ENCODE data around the gene GTF2H2C. TPM values are rescaled to one million over a fixed set of nuclear protein-coding genes. Genes with fewer than 3 reads are reported as not detected.
"Not testable (repeated sequence)": the region's sequence is repeated elsewhere in the genome, so short reads cannot be mapped to it uniquely, and the experiment has no call there.

GTF2H2C gene
- total RNA-seq (2021) (58.9 and 59.0 TPM in 2 replicates), Bru-seq, nascent RNA (percentile 63 among the genes with signal in this experiment), BruChase-seq, experiment 1, labeled RNA remaining after a 2-hour chase (percentile 70 among the genes with signal in this experiment), BruChase-seq, experiment 2, labeled RNA remaining after a 6-hour chase (percentile 74 among the genes with signal in this experiment)
- long read RNA-seq, transcript GTF2H2C-201 (17 exons, 1,803 nt): minor isoform, 8 of 43 reads
- long read RNA-seq, transcript GTF2H2C-210 (16 exons, 2,952 nt): major isoform, 9 of 43 reads
- long read RNA-seq, partial matches to known transcripts: 1 of 43 reads
- long read RNA-seq, other reads (novel, unspliced or antisense): 24 of 43 reads

GRCh38 chr5:69559908-69560330 lies at the start of gene GTF2H2C:
Gene GTF2H2C, plus strand, starts transcription at chr5:69560191. Its CDS starts 4,942 bp downstream, at chr5:69565133.
- peak; percentile 78 for DNase-seq (ENCODE audit: low spot score)
- TF ChIP-seq, protein P1, sequence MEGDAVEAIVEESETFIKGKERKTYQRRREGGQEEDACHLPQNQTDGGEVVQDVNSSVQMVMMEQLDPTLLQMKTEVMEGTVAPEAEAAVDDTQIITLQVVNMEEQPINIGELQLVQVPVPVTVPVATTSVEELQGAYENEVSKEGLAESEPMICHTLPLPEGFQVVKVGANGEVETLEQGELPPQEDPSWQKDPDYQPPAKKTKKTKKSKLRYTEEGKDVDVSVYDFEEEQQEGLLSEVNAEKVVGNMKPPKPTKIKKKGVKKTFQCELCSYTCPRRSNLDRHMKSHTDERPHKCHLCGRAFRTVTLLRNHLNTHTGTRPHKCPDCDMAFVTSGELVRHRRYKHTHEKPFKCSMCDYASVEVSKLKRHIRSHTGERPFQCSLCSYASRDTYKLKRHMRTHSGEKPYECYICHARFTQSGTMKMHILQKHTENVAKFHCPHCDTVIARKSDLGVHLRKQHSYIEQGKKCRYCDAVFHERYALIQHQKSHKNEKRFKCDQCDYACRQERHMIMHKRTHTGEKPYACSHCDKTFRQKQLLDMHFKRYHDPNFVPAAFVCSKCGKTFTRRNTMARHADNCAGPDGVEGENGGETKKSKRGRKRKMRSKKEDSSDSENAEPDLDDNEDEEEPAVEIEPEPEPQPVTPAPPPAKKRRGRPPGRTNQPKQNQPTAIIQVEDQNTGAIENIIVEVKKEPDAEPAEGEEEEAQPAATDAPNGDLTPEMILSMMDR (conservative IDR thresholded peaks at IDR 0.05; ENCODE audit: low read depth, low read length): peak; percentile 44; the same call in 1 of the 2 replicates
- POLR2A ChIA-PET (ENCODE audit: low non-redundant PET); H3K27me3 ChIP-seq (replicated peaks; ENCODE audit: insufficient read depth, low read depth, low read length, poor library complexity); BruUV-seq (replicated peaks); H3K36me3 ChIP-seq (ENCODE audit: insufficient read depth, low read length, poor library complexity, severe bottlenecking); H3K4me1 ChIP-seq (ENCODE audit: insufficient read depth, low read length, poor library complexity, severe bottlenecking); H3K9me3 ChIP-seq (ENCODE audit: low read depth, low read length, poor library complexity, severe bottlenecking); intact Hi-C loops (cut with micrococcal nuclease; ENCODE audit: unreplicated experiment): not testable (repeated sequence)
- Histone ChIP-seq H3K27ac (ENCODE audit: low read depth, low read length, poor library complexity, severe bottlenecking) (peak within 1 kb of the TSS; percentile 37), H3K4me3 (ENCODE audit: low read depth, low read length, poor library complexity, severe bottlenecking) (peak within 1 kb of the TSS; percentile 40)
- CTCF ChIA-PET: interaction anchor here (0.5 kb wide), 1 partner anchor 536 kb away, joined by 4 read pairs; no protein-coding TSS in a partner anchor

GRCh38 chr5:69510694-69511093 lies 49.3 kb upstream of the GTF2H2C start:
- no peak overlapping the region for H3K4me3 ChIP-seq (ENCODE audit: low read depth, low read length, poor library complexity, severe bottlenecking)
- no peak overlapping the region for H3K27ac ChIP-seq (ENCODE audit: low read depth, low read length, poor library complexity, severe bottlenecking)
- ChIA-PET POLR2A (ENCODE audit: low non-redundant PET) (no interaction called here), CTCF (no interaction called here)
- no peak for TF ChIP-seq EZH2 (IDR thresholded peaks at IDR 0.05; ENCODE audit: borderline replicate concordance, low read depth, low read length, poor library complexity, severe bottlenecking)
- TF ChIP-seq, protein P1 (conservative IDR thresholded peaks at IDR 0.05; ENCODE audit: low read depth, low read length): no peak
- intact Hi-C loops (cut with micrococcal nuclease; ENCODE audit: unreplicated experiment): no loop called here
- H3K9me3 ChIP-seq (ENCODE audit: low read depth, low read length, poor library complexity, severe bottlenecking): no peaks in the 10 kb centered on the region
- H3K27me3 ChIP-seq (replicated peaks; ENCODE audit: insufficient read depth, low read depth, low read length, poor library complexity): no peaks in the 10 kb centered on the region
- BruUV-seq (replicated peaks): no TSS peak
- DNase-seq (ENCODE audit: low spot score): no peak
- H3K4me1 ChIP-seq (ENCODE audit: insufficient read depth, low read length, poor library complexity, severe bottlenecking): no peaks in the 10 kb centered on the region
- no peaks in the 10 kb centered on the region for H3K36me3 ChIP-seq (ENCODE audit: insufficient read depth, low read length, poor library complexity, severe bottlenecking)

GRCh38 chr5:69512740-69513260 lies 47.2 kb upstream of the GTF2H2C start:
- no peak for DNase-seq (ENCODE audit: low spot score)
- Histone ChIP-seq H3K27me3 (replicated peaks; ENCODE audit: insufficient read depth, low read depth, low read length, poor library complexity) (no peaks in the 10 kb centered on the region), H3K36me3 (ENCODE audit: insufficient read depth, low read length, poor library complexity, severe bottlenecking) (no peaks in the 10 kb centered on the region), H3K9me3 (ENCODE audit: low read depth, low read length, poor library complexity, severe bottlenecking) (no peaks in the 10 kb centered on the region), H3K4me3 (ENCODE audit: low read depth, low read length, poor library complexity, severe bottlenecking) (no peak overlapping the region), H3K4me1 (ENCODE audit: insufficient read depth, low read length, poor library complexity, severe bottlenecking) (no peaks in the 10 kb centered on the region), H3K27ac (ENCODE audit: low read depth, low read length, poor library complexity, severe bottlenecking) (no peak overlapping the region)
- ChIA-PET POLR2A (ENCODE audit: low non-redundant PET) (no interaction called here), CTCF (no interaction called here)
- no TSS peak for BruUV-seq (replicated peaks)
- TF ChIP-seq, protein P1 (conservative IDR thresholded peaks at IDR 0.05; ENCODE audit: low read depth, low read length): no peak
- TF ChIP-seq EZH2 (IDR thresholded peaks at IDR 0.05; ENCODE audit: borderline replicate concordance, low read depth, low read length, poor library complexity, severe bottlenecking): no peak
- intact Hi-C loops (cut with micrococcal nuclease; ENCODE audit: unreplicated experiment): no loop called here

GRCh38 chr5:69515570-69515969 lies 44.4 kb upstream of the GTF2H2C start:
- POLR2A ChIA-PET (ENCODE audit: low non-redundant PET); intact Hi-C loops (cut with micrococcal nuclease; ENCODE audit: unreplicated experiment); H3K27me3 ChIP-seq (replicated peaks; ENCODE audit: insufficient read depth, low read depth, low read length, poor library complexity); DNase-seq (ENCODE audit: low spot score); BruUV-seq (replicated peaks); H3K36me3 ChIP-seq (ENCODE audit: insufficient read depth, low read length, poor library complexity, severe bottlenecking); H3K4me1 ChIP-seq (ENCODE audit: insufficient read depth, low read length, poor library complexity, severe bottlenecking); H3K4me3 ChIP-seq (ENCODE audit: low read depth, low read length, poor library complexity, severe bottlenecking); CTCF ChIA-PET; H3K27ac ChIP-seq (ENCODE audit: low read depth, low read length, poor library complexity, severe bottlenecking); H3K9me3 ChIP-seq (ENCODE audit: low read depth, low read length, poor library complexity, severe bottlenecking): not testable (repeated sequence)
